H9 (cell line): ENCODE data around the gene SERBP1. TPM values are rescaled to one million over a fixed set of nuclear protein-coding genes. Genes with fewer than 3 reads are reported as not detected.

Experiments
- DNase-seq: peaks from one replicate; pipeline ENCODE4 v3.0.0-alpha.2; 2017
- H2AFZ ChIP-seq: one replicate; pipeline ENCODE4 v1.6.1; 2013; ENCODE audit warnings: mild to moderate bottlenecking, low read length, control low read depth, moderate library complexity
- H2AK5ac ChIP-seq: 2 replicates; pipeline ENCODE4 v1.6.1; 2013; ENCODE audit warnings: low read length, control low read depth, mixed read lengths; ENCODE audit not compliant: insufficient read length
- H2BK120ac ChIP-seq: one replicate; pipeline ENCODE4 v1.6.1; 2013; ENCODE audit warnings: low read depth, mild to moderate bottlenecking, low read length, control low read depth, inconsistent platforms; ENCODE audit not compliant: poor library complexity, severe bottlenecking
- H2BK12ac ChIP-seq: 2 replicates; pipeline ENCODE4 v1.6.1; 2013; ENCODE audit warnings: low read length, control low read depth, mixed read lengths, low read depth; ENCODE audit not compliant: insufficient read length
- H2BK15ac ChIP-seq: 2 replicates; pipeline ENCODE4 v1.6.1; 2013; ENCODE audit warnings: low read depth, low read length, control low read depth
- H2BK20ac ChIP-seq: one replicate; pipeline ENCODE4 v1.6.1; 2013; ENCODE audit warnings: low read depth, mild to moderate bottlenecking, low read length, control low read depth, inconsistent platforms; ENCODE audit not compliant: poor library complexity, severe bottlenecking
- H2BK5ac ChIP-seq: 2 replicates; pipeline ENCODE4 v1.6.1; 2013; ENCODE audit warnings: low read length, control low read depth, mixed read lengths; ENCODE audit not compliant: insufficient read length
- H3K14ac ChIP-seq: 2 replicates; pipeline ENCODE4 v1.6.1; 2013; ENCODE audit warnings: low read length, control low read depth; ENCODE audit not compliant: insufficient read depth
- H3K18ac ChIP-seq: 2 replicates; pipeline ENCODE4 v1.6.1; 2013; ENCODE audit warnings: low read depth, mild to moderate bottlenecking, mixed read lengths, low read length, control low read depth; ENCODE audit not compliant: insufficient read length
- H3K23ac ChIP-seq: 2 replicates; pipeline ENCODE4 v1.6.1; 2013; ENCODE audit warnings: low read length, control low read depth, mixed read lengths, low read depth; ENCODE audit not compliant: insufficient read length
- H3K23me2 ChIP-seq: 2 replicates; pipeline ENCODE4 v1.6.1; 2013; ENCODE audit warnings: low read depth, mild to moderate bottlenecking, mixed read lengths, low read length, control low read depth; ENCODE audit not compliant: insufficient read length, poor library complexity, severe bottlenecking
- H3K27ac ChIP-seq: 2 replicates; pipeline ENCODE4 v1.5.1; 2013; ENCODE audit warnings: low read length, control low read depth, mixed read lengths, low read depth; ENCODE audit not compliant: insufficient read length
- H3K27me3 ChIP-seq: 2 replicates; pipeline ENCODE4 v1.6.1; 2013; ENCODE audit warnings: low read length, control low read depth, inconsistent platforms; ENCODE audit not compliant: insufficient read depth
- H3K4ac ChIP-seq: 2 replicates; pipeline ENCODE4 v1.6.1; 2013; ENCODE audit warnings: low read depth, mild to moderate bottlenecking, control low read depth, inconsistent platforms, low read length, moderate library complexity
- H3K4me1 ChIP-seq: 2 replicates; pipeline ENCODE4 v1.6.1; 2013; ENCODE audit warnings: low read length, control low read depth, inconsistent platforms; ENCODE audit not compliant: insufficient read depth
- H3K4me2 ChIP-seq: 2 replicates; pipeline ENCODE4 v1.6.1; 2013; ENCODE audit warnings: low read length, control low read depth, mixed read lengths; ENCODE audit not compliant: insufficient read length, insufficient read depth
- H3K56ac ChIP-seq: 2 replicates; pipeline ENCODE4 v1.6.1; 2013; ENCODE audit warnings: low read depth, mild to moderate bottlenecking, mixed read lengths, low read length, control low read depth; ENCODE audit not compliant: insufficient read length
- H3K79me1 ChIP-seq: 2 replicates; pipeline ENCODE4 v1.6.1; 2013; ENCODE audit warnings: low read depth, mild to moderate bottlenecking, moderate library complexity, low read length, control low read depth, inconsistent platforms; ENCODE audit not compliant: insufficient read depth, poor library complexity, severe bottlenecking
- H3K79me2 ChIP-seq: 2 replicates; pipeline ENCODE4 v1.6.1; 2013; ENCODE audit warnings: low read length, control low read depth, inconsistent platforms; ENCODE audit not compliant: insufficient read depth
- H3K9ac ChIP-seq: 2 replicates; pipeline ENCODE4 v1.6.1; 2013; ENCODE audit warnings: low read length, control low read depth, mixed read lengths; ENCODE audit not compliant: insufficient read length; ENCODE audit errors: extremely low read depth
- H3K9me3 ChIP-seq: one replicate; pipeline ENCODE4 v1.6.1; 2013; ENCODE audit warnings: low read depth, low read length, inconsistent platforms; ENCODE audit not compliant: control insufficient read depth
- H3T11ph ChIP-seq: one replicate; pipeline ENCODE4 v1.6.1; 2013; ENCODE audit warnings: mild to moderate bottlenecking, low read length, control low read depth, inconsistent platforms
- H4K20me1 ChIP-seq: one replicate; pipeline ENCODE4 v1.6.1; 2013; ENCODE audit not compliant: control insufficient read depth, insufficient read length, insufficient read depth
- H4K5ac ChIP-seq: 2 replicates; pipeline ENCODE4 v1.6.1; 2013; ENCODE audit warnings: low read depth, mild to moderate bottlenecking, mixed read lengths, low read length, control low read depth; ENCODE audit not compliant: insufficient read length
- H4K8ac ChIP-seq: replicated peaks from 2 replicates; pipeline ENCODE4 v1.6.1; 2013; ENCODE audit warnings: low read length, control low read depth, mixed read lengths, low read depth; ENCODE audit not compliant: insufficient read length
- H4K91ac ChIP-seq: 2 replicates; pipeline ENCODE4 v1.6.1; 2013; ENCODE audit warnings: low read depth, mild to moderate bottlenecking, moderate library complexity, mixed read lengths, low read length, control low read depth; ENCODE audit not compliant: insufficient read length
- H3K27ac Mint-ChIP-seq, 3 experiments: 2 replicates in 2 of 3; 3 replicates in 1 of 3; pipeline ENCODE4 v1.8.0; 2020 to 2021; ENCODE audit warnings: mixed read lengths in 3 of 3, mild to moderate bottlenecking in 1 of 3, moderate library complexity in 1 of 3
- H3K27me3 Mint-ChIP-seq: 2 replicates; pipeline ENCODE4 v1.8.0; 2021; ENCODE audit warnings: low read depth, mild to moderate bottlenecking, moderate library complexity, mixed read lengths
- H3K36me3 Mint-ChIP-seq, 3 experiments: 2 replicates in 2 of 3; 3 replicates in 1 of 3; pipeline ENCODE4 v1.8.0; 2020 to 2021; ENCODE audit warnings: low read depth in 3 of 3, mixed read lengths in 3 of 3; ENCODE audit not compliant: insufficient read depth in 1 of 3
- H3K4me1 Mint-ChIP-seq, 2 experiments: 2 replicates each; pipeline ENCODE4 v1.8.0; 2020; ENCODE audit warnings: mixed read lengths in 2 of 2
- H3K4me3 Mint-ChIP-seq, 2 experiments: 2 replicates in 1 of 2; 3 replicates in 1 of 2; pipeline ENCODE4 v1.8.0; 2020 to 2021; ENCODE audit warnings: mild to moderate bottlenecking in 2 of 2, mixed read lengths in 2 of 2, moderate library complexity in 1 of 2
- H3K9me3 Mint-ChIP-seq, 2 experiments: 2 replicates in 1 of 2; 3 replicates in 1 of 2; pipeline ENCODE4 v1.8.0; 2020; ENCODE audit warnings: mild to moderate bottlenecking in 2 of 2, mixed read lengths in 2 of 2, moderate library complexity in 1 of 2
- CTCF ChIP-seq: fragments of 200-600 bp; sonication (generic); conservative IDR thresholded peaks from 3 replicates; pipeline ENCODE4 v1.8.0; 2021; ENCODE audit warnings: antibody characterized with exemption, mild to moderate bottlenecking
- WGBS: extraction: QIAGEN DNeasy Blood & Tissue Kit; methylation state at CpG from one replicate; pipeline ENCODE4 v1.1.7; 2013; ENCODE audit warnings: missing lambda C conversion rate, low lambda C conversion rate, mixed read lengths; ENCODE audit not compliant: insufficient read length; ENCODE audit errors: extremely low coverage; 5-methylcytosine and 5-hydroxymethylcytosine counted together
- total RNA-seq: library from RNA; stranded (reverse); gene quantifications from 2 replicates; pipeline ENCODE4 v1.2.1, GENCODE V29; 2021

SERBP1 gene
- total RNA-seq, 1 experiment from 2014 or later, result 495 TPM

GRCh38 chr1:67404212-67404620 lies 26.0 kb downstream of the SERBP1 start:
- Histone ChIP-seq H2BK15ac (no peak overlapping the region), H3K4me1 (peaks cover 6% of the 10 kb centered on the region; the same call in 1 of the 2 replicates), H3K56ac (no peak overlapping the region), H3K18ac (no peak overlapping the region), H2BK5ac (no peak overlapping the region), H4K5ac (no peak overlapping the region), H3T11ph (no peak overlapping the region), H4K91ac (no peak overlapping the region), H3K27me3 (no peaks in the 10 kb centered on the region), H3K79me1 (no peaks in the 10 kb centered on the region), H2AK5ac (no peak overlapping the region), H3K23me2 (no peaks in the 10 kb centered on the region), H2AFZ (no peak overlapping the region), H3K9me3 (no peaks in the 10 kb centered on the region), H3K9ac (no peak overlapping the region), H3K4me2 (no peak overlapping the region), H3K4ac (no peak overlapping the region), H4K20me1 (no peaks in the 10 kb centered on the region), H3K79me2 (no peaks in the 10 kb centered on the region), H3K27ac (no peak overlapping the region), H2BK120ac (no peak overlapping the region), H3K14ac (no peak overlapping the region), H2BK12ac (no peak overlapping the region), H2BK20ac (no peak overlapping the region), H4K8ac (no peak overlapping the region), H3K23ac (no peak overlapping the region)
- WGBS, result no CpG with 5 or more reads among the region's 5 CpGs
- Mint-ChIP-seq H3K4me1 (peaks cover 16 to 21% of the 10 kb centered on the region in 2 experiments), H3K9me3 (no peaks in the 10 kb centered on the region; a peak in 1 of 5 replicates), H3K4me3 (no peak overlapping the region), H3K27me3 (no peaks in the 10 kb centered on the region), H3K36me3 (peaks cover 0 to 7% (median 6%) of the 10 kb centered on the region in 3 experiments; a peak in 5 of 7 replicates), H3K27ac (0 out of 7 replicates have a peak overlapping the region, but pooled peaks of 1 of the 3 experiments have one; percentile 47)
- TF ChIP-seq CTCF, result no peak
- no peak for DNase-seq
